GM12878 (cell line): ENCODE data around the gene CCNB1. TPM values are rescaled to one million over a fixed set of nuclear protein-coding genes. Genes with fewer than 3 reads are reported as not detected.
A peak's percentile ranks its signal among the peaks of the same experiment; 100 is the strongest.

Experiments used
- ELK1 ChIP-seq: IDR thresholded peaks from 2 replicates; pipeline ENCODE4 v1.6.1; 2012; ENCODE audit warnings: low read depth, low read length, improper control_type of control experiment
- KDM1A ChIP-seq: fragments of 200-600 bp; sonication (generic); IDR thresholded peaks from 2 replicates; pipeline ENCODE4 v1.6.1; 2016; ENCODE audit warnings: borderline replicate concordance
- MTA3 ChIP-seq: IDR thresholded peaks from 2 replicates; pipeline ENCODE4 v1.6.1; 2012; ENCODE audit warnings: low read length, inconsistent platforms, borderline replicate concordance
- NBN ChIP-seq: fragments of 450-650 bp; IDR thresholded peaks from 2 replicates; pipeline ENCODE4 v1.6.1; 2016
- NKRF ChIP-seq: fragments of 450-650 bp; conservative IDR thresholded peaks from 2 replicates; pipeline ENCODE4 v1.6.1; 2017; ENCODE audit warnings: mild to moderate bottlenecking, moderate library complexity
- POLR2A ChIP-seq: IDR thresholded peaks from 2 replicates; pipeline ENCODE4 v1.6.1; 2011; ENCODE audit warnings: low read depth, mild to moderate bottlenecking, low read length
- POLR2AphosphoS2 ChIP-seq: IDR thresholded peaks from 2 replicates; pipeline ENCODE4 v1.6.1; 2011; ENCODE audit warnings: low read depth, mild to moderate bottlenecking, low read length, improper control_type of control experiment, moderate library complexity
- REST ChIP-seq: IDR thresholded peaks from 2 replicates; pipeline ENCODE4 v1.6.1; 2012; ENCODE audit warnings: mild to moderate bottlenecking, low read depth, low read length
- RFX5 ChIP-seq: IDR thresholded peaks from 2 replicates; pipeline ENCODE4 v1.6.1; 2011; ENCODE audit warnings: low read depth, low read length, improper control_type of control experiment
- SIX5 ChIP-seq: IDR thresholded peaks from 2 replicates; pipeline ENCODE4 v1.6.1; 2011; ENCODE audit warnings: mild to moderate bottlenecking, low read depth, low read length, moderate library complexity; ENCODE audit not compliant: severe bottlenecking
- SMC3 ChIP-seq: IDR thresholded peaks from 2 replicates; pipeline ENCODE4 v1.6.1; 2011; ENCODE audit warnings: low read length, improper control_type of control experiment, borderline replicate concordance
- SRF ChIP-seq, 2 experiments: IDR thresholded peaks; 2 replicates each; pipeline ENCODE4 v1.6.1; 2011; ENCODE audit warnings: low read depth in 2 of 2, low read length in 2 of 2, mild to moderate bottlenecking in 1 of 2, moderate library complexity in 1 of 2
- TBL1XR1 ChIP-seq: IDR thresholded peaks from 2 replicates; pipeline ENCODE4 v1.6.1; 2012; ENCODE audit warnings: low read depth, low read length, improper control_type of control experiment
- TCF3 ChIP-seq: IDR thresholded peaks from 2 replicates; pipeline ENCODE4 v1.6.1; 2012; ENCODE audit warnings: low read depth, mild to moderate bottlenecking, low read length, borderline replicate concordance; ENCODE audit not compliant: insufficient read depth
- USF1 ChIP-seq: IDR thresholded peaks from 2 replicates; pipeline ENCODE4 v1.6.1; 2011; ENCODE audit warnings: borderline replicate concordance, low read depth, mild to moderate bottlenecking, moderate library complexity, mixed read lengths, low read length; ENCODE audit not compliant: insufficient read depth; ENCODE audit errors: extremely low read length
- ZBTB40 ChIP-seq: fragments of 450-650 bp; IDR thresholded peaks from 2 replicates; pipeline ENCODE4 v1.6.1; 2016; ENCODE audit warnings: mild to moderate bottlenecking, moderate library complexity, borderline replicate concordance
- ZNF384 ChIP-seq: IDR thresholded peaks from 2 replicates; pipeline ENCODE4 v1.6.1; 2012; ENCODE audit warnings: low read depth, mild to moderate bottlenecking, low read length, improper control_type of control experiment, borderline replicate concordance
- polyA plus RNA-seq, 11 experiments: library from polyadenylated mRNA; depleted of rRNA in 4 of 11; unstranded in 6 of 11; stranded (reverse) in 5 of 11; fragments of >200 nt; fragmentation: Nextera tagmentation in 4 of 11; fragmentation: Illumina TruSeq in 1 of 11; extraction: Ambion mirVana in 4 of 11; extraction: Trizol in 1 of 11; gene quantifications; 1 replicate in 1 of 11; 2 replicates in 10 of 11; pipeline versions ENCODE4 v1.2.1 to v1.2.3, GENCODE V29; 2011 to 2016; ENCODE audit warnings: inconsistent platforms in 2 of 11, missing spikeins in 2 of 11, low read depth in 1 of 11
- total RNA-seq, 4 experiments: library from RNA; depleted of rRNA in 3 of 4; stranded (reverse); fragments of >200 nt in 3 of 4; fragmentation: Illumina TruSeq in 1 of 4; extraction: Trizol in 1 of 4; gene quantifications; 2 replicates each; pipeline versions ENCODE4 v1.2.1 to v1.2.3, GENCODE V29; 2013 to 2021

The CCNB1 gene
- total and polyA plus RNA-seq, 10 of the 15 experiments (the other 5 are each of a cell fraction or from before 2014, with no cell fraction given), result 148 to 403 (median 210) TPM

- TF ChIP-seq ZBTB40, result peak; percentile 62; the same call in 1 of the 2 replicates
- no peak for TF ChIP-seq ZNF384
- peak; percentile 85 for TF ChIP-seq RFX5
- no peak for TF ChIP-seq SRF (IDR thresholded peaks at IDR 0.05; ENCODE audit: low read depth in 2 of 2, low read length in 2 of 2)
- TF ChIP-seq SMC3, result no peak
- no peak for TF ChIP-seq KDM1A
- TF ChIP-seq TCF3, result 0 out of 2 replicates have a peak, but pooled peaks have one; percentile 24
- no peak for TF ChIP-seq ELK1
- TF ChIP-seq POLR2A, result peak; percentile 90
- no peak for TF ChIP-seq REST
- TF ChIP-seq TBL1XR1, result no peak
- TF ChIP-seq NBN, result peak; percentile 49; the same call in 1 of the 2 replicates
- peak; percentile 100 for TF ChIP-seq NKRF
- 0 out of 2 replicates have a peak, but pooled peaks have one; percentile 62 for TF ChIP-seq POLR2AphosphoS2
- TF ChIP-seq MTA3, result no peak
- TF ChIP-seq USF1, result peak; percentile 90
- no peak for TF ChIP-seq SIX5
Observed at GRCh38 chr5:69166686-69167492, at the start of gene CCNB1 (continued).
